ENCODE results near the gene TMEM150B.

GRCh38 chr19:55354698-55355212 is 29.6 kb upstream of the TMEM150B start, which contains the start of gene COX6B2:
- TF ChIP-seq POLR2AphosphoS5 (IDR thresholded peaks at IDR 0.05): no peak
- TF ChIP-seq EZH2 (IDR thresholded peaks at IDR 0.05; ENCODE audit: borderline replicate concordance, insufficient read depth, low read length, poor library complexity, severe bottlenecking): no peak
- no peak for TF ChIP-seq CTCF (IDR thresholded peaks at IDR 0.05; ENCODE audit: poor library complexity, severe bottlenecking)

All from neural cell (in vitro differentiated cells).